Stimulated activated CD8-positive, alpha-beta memory T cell treated with anti-CD3 and anti-CD28 coated beads, Interleukin-4, amount 100 ng/mL, for 4 hours (primary cell): ENCODE measurements around the gene RIN3.

Experiments used
- DNase-seq, 2 donors: peaks; one replicate each; pipeline ENCODE4 v3.0.0-alpha.2; 2020; ENCODE audit warnings: low read depth in 2 of 2, low spot score in 1 of 2

RIN3 gene, protein sequence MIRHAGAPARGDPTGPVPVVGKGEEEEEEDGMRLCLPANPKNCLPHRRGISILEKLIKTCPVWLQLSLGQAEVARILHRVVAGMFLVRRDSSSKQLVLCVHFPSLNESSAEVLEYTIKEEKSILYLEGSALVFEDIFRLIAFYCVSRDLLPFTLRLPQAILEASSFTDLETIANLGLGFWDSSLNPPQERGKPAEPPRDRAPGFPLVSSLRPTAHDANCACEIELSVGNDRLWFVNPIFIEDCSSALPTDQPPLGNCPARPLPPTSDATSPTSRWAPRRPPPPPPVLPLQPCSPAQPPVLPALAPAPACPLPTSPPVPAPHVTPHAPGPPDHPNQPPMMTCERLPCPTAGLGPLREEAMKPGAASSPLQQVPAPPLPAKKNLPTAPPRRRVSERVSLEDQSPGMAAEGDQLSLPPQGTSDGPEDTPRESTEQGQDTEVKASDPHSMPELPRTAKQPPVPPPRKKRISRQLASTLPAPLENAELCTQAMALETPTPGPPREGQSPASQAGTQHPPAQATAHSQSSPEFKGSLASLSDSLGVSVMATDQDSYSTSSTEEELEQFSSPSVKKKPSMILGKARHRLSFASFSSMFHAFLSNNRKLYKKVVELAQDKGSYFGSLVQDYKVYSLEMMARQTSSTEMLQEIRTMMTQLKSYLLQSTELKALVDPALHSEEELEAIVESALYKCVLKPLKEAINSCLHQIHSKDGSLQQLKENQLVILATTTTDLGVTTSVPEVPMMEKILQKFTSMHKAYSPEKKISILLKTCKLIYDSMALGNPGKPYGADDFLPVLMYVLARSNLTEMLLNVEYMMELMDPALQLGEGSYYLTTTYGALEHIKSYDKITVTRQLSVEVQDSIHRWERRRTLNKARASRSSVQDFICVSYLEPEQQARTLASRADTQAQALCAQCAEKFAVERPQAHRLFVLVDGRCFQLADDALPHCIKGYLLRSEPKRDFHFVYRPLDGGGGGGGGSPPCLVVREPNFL

DNA sequence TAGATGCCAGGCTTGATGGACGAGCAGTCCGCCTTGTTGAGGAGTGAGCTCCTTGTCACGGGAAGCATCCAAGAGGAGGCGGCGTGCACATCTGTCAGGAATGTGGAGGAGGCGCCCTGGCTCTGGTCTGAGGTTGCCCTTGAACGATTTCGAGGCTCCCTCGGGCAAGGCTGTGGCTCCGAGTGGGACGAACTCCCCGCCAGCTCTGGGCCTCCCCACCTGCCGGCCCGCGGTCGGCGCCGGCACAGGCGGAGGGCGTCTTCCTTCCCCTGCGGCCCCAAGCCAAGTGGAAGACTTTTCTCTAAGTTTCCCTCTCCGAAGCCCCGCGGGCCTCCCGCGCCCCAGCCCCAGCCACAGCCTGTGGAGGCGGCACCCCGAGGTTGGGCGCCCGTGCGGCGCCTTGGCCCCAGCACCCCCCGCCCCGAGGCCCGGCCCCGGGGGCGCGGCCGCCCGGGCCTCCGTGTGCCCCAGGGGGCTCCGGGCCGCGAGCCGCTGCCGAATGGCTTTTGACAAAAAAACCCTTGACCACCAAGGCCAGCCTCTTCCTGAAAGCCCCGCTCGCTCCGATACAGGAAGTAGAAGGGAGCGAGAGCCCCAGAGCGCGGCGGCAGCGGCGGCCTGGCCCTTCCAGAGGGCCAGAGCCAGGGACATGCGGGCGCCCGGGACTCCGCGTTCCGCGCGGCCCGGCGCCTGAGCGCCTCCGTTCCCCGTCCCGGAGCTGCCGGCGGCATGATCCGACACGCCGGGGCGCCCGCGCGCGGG is at the start of gene RIN3:
RIN3 (plus strand) TSS at position 578 of the 762 bp plus-strand sequence; CDS start at position 730, 152 bp downstream.
- DNase-seq = peak in 1 of 2 donors; percentile 50

DNA sequence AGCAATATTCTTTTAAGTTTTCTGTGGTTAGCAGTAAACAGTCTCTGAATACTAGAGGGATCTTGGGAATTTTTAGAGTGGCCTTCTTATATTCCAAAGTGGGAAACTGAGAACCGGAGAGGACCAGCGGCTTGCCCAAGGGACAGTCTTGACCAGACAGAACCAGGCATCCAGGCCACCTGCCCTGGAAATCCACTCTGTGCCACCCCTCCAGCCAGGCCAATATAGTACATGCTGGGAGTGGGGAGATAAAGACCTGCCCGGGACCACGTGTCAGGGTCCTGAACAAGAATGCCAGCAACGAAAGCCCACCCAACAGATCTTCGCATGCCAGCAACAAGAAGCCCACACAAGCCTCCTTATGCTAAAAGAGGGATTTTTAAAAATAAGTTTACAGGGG is 49.4 kb upstream of the RIN3 start:
- DNase-seq = no peak

DNA sequence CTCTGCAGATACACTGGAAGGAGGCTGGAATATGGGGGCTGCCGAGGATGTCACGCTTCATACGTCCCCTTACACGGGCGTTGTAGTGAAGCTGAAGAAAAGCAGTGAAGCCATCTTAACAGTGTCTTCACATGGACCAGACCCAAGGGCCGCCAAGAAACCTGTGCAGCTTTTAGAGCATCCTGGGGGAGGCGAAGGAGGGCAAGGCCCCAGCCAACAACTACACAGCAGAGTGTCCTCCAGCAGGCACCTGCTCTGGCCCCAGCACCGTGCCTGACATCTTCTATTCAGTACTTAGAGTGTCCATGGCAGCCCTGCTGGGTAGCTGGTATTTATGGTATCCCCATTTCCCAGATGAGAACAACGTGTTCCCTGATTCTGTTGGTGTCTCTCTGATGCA is 48.9 kb upstream of the RIN3 start:
- DNase-seq = no peak

DNA sequence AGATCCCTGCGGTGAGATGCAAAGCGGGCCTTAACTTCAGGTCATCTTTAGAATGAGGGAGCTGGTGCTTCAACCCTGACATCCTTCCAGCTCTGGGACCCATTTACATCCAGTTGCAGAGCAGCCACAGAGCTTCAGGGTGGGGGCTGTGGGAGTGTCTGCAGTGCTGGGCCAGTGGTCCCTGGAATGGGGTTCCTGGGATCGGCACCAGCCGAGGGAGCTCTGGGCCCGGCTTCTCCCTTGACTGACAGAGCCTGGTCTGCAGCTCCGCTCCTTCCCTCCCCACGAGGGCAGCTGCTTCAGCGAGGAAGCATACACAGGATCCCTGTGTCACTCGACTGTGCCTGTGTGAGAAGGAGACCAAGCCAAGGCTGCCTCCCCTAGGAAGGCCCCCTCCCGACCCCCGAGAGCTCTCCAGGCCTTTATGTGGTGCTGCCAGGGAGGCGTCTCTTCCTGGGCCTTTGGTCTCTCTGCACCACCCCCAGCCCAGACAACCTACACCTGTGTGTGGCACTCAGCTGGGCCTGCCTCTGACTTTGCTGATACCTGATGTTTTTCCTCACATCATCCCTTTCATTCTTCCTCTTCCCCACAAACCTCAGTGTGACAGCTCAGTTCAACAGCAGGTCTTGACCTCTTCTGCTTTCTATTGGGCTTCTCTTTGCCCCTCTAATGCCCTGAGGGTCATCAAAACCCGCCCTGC is 48.1 kb upstream of the RIN3 start:
- no peak for DNase-seq

DNA sequence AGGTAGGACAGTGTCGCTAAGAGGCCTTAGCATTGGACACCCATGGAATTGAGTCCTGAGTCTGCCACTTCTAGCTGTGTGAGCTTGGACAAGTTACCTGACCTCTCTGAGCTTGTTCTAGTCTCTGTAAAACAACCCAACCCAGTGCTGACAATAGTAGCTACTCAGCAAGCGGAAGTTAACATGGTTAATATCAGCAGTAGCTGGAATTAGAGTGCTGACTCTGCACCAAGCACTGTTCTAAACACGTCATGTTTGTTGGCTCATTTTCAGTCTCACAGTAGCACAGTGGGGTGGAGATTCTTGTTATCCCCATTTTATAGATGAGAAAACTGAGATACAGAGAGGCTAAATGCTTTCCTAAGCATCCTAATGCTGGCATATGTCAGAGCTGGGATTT is 47.5 kb upstream of the RIN3 start:
- no peak for DNase-seq

DNA sequence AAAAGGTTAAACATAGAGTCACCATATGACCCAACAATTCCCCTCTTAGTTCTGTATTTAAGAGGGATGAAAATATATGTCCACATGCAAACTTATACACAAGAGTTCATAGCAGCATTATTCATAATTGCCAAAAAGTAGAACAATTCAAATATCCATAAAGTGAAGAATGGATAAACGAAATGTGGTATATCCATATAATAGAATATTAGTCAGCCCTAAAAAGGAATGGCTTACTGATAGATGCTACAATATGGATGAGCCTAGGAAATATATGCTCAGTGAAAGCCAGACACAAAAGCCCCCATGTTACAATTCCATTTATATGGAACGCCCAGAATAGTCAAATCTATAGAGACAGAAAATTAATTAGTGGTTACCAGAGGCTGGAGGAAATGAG is 44.1 kb upstream of the RIN3 start:
- no peak for DNase-seq

DNA sequence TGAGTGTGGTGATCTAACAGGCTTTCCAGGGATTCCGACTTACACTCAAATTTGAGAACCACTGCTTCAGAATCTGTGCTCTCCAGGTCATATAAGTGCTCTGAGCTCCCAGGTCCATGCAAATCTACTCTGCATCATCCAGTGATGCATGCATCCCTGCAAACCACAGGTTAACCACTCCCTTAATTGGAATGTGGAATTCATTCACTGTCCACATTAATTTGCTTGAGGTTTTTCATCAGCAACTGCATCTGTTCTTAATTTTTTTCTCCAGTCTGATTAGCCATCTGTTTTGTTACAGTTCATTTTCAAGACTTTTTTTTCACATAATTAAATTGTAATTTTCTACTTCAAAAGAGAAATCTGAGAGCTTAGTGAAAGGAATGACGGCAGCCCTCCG is 43.4 kb upstream of the RIN3 start:
- DNase-seq = no peak

DNA sequence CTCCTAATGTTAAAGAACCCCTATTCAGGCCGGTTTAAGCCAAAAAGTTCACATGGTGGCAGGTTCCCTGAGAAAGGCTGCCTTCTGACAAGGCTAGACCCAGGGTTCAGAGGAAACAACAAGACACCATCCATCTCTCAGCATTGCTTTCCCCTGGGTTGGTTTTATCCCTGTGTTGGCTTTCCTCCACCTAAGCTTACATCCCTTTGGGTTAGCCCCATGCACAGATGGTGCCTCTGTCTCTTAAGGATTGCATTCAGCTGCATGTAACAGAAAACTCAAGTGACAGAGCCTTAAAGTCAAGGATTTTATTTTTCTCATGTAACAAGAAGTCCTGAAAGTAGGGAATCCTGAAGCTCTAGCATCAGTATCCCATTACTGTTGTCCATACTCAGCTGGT is 42.8 kb upstream of the RIN3 start:
- DNase-seq = no peak

DNA sequence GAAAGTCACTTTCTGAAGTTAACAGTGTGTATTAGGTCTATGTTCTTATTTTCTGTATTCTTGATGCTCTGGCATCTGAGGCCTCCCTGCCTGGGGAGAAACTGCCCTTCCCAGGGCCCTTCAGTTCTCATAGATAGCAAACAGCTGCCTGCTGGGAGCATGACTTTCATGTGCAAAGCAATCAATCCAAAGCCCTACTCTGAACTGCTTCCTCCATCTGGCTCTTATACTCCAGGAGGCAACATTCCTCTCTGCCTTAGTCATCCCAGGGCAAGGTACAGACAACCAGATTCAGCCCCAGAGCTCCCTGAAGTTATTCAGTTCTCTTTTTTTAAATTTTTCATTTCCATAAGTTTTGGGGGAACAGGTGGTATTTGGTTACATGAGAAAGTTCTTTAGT is 41.7 kb upstream of the RIN3 start:
- no peak for DNase-seq

DNA sequence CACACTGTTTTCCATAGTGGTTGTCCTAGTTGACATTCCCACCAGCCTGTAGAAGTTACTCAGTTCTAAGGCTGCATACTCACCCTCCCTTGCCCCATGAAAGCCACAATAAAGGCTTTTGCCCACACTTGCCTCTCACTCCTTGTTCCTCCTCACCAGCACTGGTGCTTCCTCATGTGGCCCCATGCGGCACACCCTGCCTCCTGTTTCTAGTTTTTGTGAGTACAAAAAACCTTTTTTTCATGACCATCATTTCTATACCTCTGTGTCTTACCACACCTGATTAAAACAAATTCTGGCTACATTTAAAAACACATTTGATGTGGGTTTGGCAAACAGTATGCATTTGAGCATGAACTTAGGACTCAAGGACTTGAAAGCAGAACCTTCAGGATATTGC is 40.7 kb upstream of the RIN3 start:
- DNase-seq = no peak

DNA sequence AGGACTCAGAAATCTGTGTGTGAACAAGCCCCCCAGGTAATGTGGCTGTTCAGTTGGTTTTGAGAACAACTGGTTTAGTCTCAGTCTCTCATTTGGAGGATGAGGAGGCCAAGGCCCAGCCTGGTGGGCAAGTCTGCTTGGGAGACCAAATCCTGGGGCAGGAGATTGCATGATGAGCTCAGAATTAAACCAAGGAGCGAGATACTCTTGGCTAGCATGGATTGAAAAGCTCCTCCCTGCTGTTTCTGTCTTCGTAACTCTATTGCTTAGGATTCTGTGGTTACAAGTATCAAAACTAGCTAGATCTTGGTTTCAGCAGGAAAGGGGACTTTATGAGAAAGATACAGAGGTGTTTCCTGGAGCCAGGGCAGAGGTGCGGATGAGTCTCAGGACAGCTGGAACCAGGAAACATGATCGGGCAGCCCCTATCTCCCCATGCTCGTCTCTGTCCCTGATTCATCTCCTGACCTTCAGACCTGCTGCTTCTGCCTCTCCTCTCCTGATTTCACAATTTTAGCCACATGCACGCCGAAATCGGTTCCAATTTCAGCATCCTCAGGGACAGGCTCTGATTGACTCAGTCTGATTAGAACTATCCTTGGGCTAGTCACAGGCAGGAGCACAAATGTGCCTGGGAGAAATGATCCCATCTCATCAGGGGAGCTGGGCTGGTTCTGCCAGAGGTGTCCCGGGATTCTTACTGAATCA is 40.2 kb upstream of the RIN3 start:
- no peak for DNase-seq

DNA sequence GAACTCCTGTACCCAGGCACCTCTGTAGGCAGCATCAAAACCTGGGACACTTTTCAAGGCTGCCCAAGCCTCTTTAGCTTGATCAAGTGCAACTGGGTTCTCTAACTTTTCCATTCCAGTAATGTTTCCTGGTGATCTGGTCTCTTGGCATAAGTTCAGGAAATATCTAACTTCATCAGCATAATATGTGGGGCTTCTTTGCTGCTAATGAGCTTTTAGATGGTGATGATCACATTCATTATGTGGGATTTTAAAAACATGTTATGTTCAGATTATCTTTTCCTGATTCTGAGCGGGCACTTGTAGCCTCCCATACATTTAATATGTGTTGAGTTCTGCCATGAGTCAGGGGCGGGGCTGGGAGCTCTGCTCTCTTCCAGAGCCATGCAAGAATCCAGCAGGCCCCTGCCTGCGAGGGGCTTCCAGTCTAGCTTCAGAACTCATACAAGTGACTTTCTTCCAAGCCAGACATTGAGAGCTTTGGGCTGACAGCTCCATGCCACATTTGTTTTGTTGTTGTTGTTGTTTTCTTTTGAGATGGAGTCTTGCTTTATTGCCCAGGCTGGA is 39.5 kb upstream of the RIN3 start:
- DNase-seq = no peak

DNA sequence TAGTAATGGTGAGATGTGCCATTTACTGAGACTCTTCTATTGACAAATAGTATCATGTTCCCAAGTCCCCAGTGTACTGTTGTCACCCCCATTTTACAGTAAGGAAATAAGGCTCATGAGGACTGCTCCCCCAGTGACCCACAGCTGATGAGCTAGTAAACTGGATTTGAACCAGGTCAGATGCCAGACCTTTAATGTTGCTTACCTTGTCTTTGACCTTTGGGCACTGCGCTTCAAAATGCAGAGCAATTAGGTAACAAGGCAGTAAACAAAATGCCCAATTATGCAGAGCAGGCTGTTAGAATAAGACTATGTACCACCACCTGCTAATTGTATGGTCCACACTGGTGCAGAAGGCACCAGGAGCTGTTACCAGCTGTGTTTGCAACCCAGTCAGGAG is 38.5 kb upstream of the RIN3 start:
- DNase-seq = no peak

DNA sequence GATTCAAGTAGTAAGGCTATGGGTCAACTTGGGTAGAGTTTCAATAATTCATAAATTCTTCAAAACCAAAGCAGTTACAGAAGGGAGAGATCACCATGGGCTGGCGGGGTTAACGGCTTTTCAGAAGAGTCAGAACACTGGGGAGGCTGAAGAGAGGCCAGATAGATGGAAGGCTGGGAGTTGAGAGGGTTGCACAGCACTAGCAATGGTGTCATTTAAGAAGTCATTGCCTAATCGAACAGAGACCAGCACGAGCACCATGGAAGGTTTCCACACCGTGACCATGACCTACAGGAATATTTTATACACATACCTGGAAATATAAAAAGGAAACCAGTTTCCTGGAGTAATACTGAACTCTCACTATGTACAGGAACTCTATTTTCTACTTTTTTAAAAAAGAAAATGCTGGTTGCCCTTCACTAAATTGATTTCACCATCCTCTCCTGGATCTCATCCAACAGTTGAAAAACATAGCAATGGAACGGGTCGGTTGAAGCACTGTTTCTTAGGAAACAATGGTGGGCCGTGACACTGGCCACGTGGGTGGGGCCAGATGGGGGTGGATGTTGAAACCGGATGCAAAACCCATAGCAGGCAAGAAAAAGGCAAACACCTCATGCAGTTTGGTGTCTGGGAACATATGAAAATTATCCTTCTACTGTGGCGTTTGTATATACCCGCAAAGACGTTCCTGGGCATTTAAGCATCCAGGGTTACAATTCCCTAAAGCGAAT is 38.0 kb upstream of the RIN3 start:
- no peak for DNase-seq

DNA sequence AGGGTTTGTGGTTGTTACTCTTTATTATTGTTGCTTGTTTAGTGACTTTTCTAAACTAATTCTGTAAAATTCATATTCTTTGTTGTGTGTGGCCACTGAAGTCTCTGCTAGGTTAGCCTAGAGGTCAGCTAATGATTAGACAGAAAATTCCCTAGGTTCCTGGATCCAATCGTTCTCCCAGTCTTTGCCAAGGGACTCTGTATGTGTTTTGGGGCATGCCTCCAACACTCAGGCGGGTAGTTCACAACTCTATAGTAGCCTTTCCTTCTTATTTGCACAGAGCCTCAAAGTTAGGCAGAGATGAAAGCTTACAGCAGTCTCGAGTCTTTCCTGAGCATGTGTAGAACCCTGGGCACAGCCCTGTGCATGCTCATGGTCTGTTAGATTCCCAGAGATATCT is 32.7 kb upstream of the RIN3 start:
- DNase-seq = no peak

DNA sequence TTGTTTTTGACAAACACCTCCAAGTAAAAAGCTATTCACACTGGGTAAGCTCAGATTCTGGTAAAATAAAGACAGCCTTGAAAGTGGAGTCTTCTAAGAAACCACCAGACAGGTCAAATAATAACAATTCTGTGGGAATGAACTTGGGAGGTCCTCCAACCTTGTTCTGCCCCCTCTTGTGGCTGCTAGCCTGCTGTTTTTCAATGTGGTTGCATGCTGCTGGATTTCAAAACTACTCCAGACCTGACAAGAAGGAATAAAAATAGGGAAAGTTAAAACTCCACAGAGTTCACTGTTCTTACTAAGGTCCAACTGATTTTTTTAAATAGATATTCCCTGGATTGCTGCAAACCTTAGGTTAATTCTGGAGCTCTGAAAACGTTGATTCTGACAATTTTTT is 32.2 kb upstream of the RIN3 start:
- DNase-seq = no peak

DNA sequence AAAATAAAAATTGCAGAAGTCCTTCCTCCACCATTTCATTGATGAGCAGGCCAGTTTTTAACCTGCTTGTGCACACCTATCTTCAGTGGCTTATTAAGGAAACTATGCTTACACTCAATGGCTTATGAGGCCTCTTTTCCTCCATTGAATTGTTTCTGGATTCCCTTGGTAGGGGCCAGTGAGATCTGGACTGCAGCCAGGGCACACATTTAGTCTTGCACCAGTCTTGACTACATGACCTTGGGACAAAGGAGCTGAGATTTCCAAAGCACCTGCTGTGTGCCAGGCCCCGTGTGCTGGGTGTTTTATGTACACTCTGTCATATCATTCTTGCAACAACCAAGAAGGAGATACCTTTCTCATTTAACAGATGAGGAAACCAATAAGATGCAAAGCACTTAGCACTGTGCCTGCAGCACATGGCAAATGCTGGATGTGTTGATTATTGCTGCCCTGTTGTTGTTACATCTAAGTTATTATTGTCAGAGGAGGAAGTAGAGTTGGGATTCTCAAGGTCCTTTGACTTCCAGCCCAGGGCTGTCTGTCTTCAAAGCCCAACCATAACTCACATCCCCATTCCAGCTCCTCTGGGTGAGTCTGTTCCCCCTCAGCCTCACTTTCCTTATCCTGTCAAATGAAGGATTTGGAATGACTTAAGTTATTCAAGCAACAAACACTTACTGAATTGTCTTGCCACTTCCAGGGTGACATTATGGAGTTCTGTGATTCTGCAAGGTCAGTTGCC is 31.6 kb upstream of the RIN3 start:
- DNase-seq = no peak

DNA sequence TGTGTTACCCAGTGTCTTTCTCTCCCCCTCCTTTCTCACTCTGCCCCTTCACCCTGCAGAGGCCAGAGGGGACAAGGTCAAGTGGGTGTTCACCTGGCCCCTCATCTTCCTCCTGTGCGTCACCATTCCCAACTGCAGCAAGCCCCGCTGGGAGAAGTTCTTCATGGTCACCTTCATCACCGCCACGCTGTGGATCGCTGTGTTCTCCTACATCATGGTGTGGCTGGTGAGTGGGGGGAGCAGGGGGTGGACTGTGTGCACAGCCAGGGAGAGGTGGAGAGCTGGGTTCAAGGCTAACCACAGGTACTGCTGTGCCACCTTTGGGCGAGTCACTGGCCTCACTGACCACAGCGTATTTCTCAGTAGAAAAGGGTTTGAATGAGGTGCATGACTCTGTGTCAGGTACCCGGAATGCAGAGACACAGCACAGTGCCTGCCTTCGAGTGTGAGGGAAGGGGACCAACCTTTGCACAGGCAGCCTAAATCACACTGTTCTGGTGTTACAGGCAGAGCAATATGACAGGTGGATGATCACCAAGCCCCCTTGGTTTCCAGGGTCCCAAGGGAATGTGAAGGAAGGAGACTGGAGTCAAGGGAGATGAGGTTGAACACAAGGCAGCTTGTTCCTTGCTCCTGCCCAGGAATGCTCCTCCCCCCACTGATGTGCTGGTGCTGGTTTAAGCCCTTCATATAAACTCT is 30.8 kb upstream of the RIN3 start:
- no peak for DNase-seq
